SK-N-SH (cell line): ENCODE results near the gene C2orf72.

Source experiments
- EP300 ChIP-seq, 2 experiments: IDR thresholded peaks; 2 replicates each; pipeline versions ENCODE4 v1.4.0 to v1.6.1; 2012; ENCODE audit warnings: borderline replicate concordance in 1 of 2, low read depth in 1 of 2, low read length in 1 of 2
- GABPA ChIP-seq: IDR thresholded peaks from 2 replicates; pipeline ENCODE4 v1.4.0; 2012; ENCODE audit warnings: low read depth, mild to moderate bottlenecking
- GATA2 ChIP-seq: sonication (generic); formaldehyde crosslinking; IDR thresholded peaks from 2 replicates; pipeline ENCODE4 v1.5.0; 2020; ENCODE audit warnings: mild to moderate bottlenecking, missing genetic modification reagents

DNA sequence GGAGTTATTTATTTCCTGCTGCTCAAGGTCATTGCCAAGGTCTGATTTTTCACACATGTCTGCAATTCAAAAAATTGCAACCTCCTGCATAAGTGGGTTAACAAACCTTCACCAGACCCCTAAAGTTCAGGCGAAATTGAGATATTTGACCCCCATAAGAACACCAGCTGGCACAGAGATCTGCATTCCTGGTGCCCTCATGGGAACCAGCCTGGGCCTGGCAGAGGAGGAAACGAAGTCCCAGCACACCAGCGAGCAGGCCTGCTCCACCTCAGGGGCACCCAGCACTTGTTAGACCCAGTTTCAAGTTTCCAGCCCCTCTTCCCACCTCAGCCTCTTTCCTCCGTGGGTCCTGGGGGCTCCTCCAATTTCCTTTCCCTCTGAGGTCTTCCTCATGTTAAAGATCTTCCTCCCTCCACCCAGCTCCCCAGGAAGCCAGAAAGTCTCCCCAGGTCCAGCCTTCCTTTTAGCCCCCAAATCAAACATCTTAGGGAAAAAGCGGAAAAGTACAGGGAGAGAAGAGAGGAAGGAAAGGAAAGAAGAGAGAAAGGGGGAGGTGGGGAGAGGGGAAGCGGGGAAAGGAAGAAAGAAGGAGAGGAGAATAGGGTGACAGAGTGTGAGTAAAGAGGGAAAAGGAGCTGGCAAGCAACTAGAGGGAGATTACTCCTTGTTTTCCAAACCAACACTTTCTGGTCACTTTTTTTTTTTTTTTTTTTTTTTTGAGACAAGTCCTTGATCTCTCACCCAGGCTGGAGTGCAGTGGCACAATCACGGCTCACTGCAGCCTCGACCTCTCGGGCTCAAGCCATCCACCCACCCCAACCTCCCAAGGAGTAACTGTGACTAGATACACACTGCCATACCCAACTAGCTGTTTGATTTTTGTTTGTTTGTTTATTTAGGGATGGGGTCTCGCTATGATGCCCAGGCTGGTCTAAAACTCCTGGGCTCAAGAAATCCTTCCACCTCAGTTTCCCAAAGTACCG, 3.9 kb upstream of the C2orf72 start:
- no peak for TF ChIP-seq EP300 (IDR thresholded peaks at IDR 0.05; ENCODE audit: borderline replicate concordance in 1 of 2, low read depth in 1 of 2, low read length in 1 of 2)
- TF ChIP-seq GATA2 = no peak
- TF ChIP-seq GABPA = no peak
